HG02884 (cell line): Measurements from ENCODE around the gene PLTP.
"Not testable (repeated sequence)": the region's sequence is repeated elsewhere in the genome, so short reads cannot be mapped to it uniquely, and the experiment has no call there.

Experiments used
- ATAC-seq: cut with Tn5 transposase; IDR thresholded peaks from one replicate; pipeline ENCODE4 v1.9.1; 2021; ENCODE audit warnings: mild to moderate bottlenecking, moderate library complexity; ENCODE audit not compliant: unreplicated experiment

PLTP gene

GRCh38 chr20:45880988-45881788, 30.8 kb downstream of the PLTP start, which contains the start of gene ZSWIM1:
ZSWIM1 (plus strand) TSS chr20:45881227; CDS start chr20:45882593, 1,366 bp downstream.
- peak; percentile 95 for ATAC-seq

- ATAC-seq: no peak
Observed at GRCh38 chr20:45878076-45878761, 33.7 kb downstream of the PLTP start.

- no peak for ATAC-seq
Observed at GRCh38 chr20:45874576-45874975, 37.4 kb downstream of the PLTP start.

GRCh38 chr20:45874104-45874481, 37.9 kb downstream of the PLTP start:
- not testable (repeated sequence) for ATAC-seq

- no peak for ATAC-seq
Observed at GRCh38 chr20:45873409-45874103, 38.4 kb downstream of the PLTP start.

GRCh38 chr20:45872626-45873025, 39.3 kb downstream of the PLTP start:
- ATAC-seq: no peak

- no peak for ATAC-seq
Observed at GRCh38 chr20:45867819-45868176, 44.2 kb downstream of the PLTP start.

- ATAC-seq: no peak
Observed at GRCh38 chr20:45867136-45867818, 44.7 kb downstream of the PLTP start.

GRCh38 chr20:45866454-45866853, 45.5 kb downstream of the PLTP start:
- no peak for ATAC-seq

GRCh38 chr20:45863543-45864470, 48.1 kb downstream of the PLTP start:
- no peak for ATAC-seq

- ATAC-seq: no peak
Observed at GRCh38 chr20:45861221-45862075, 50.5 kb downstream of the PLTP start.

GRCh38 chr20:45860560-45861220, 51.3 kb downstream of the PLTP start:
- no peak for ATAC-seq

GRCh38 chr20:45859916-45860315, 52.0 kb downstream of the PLTP start:
- no peak for ATAC-seq

GRCh38 chr20:45857882-45858216, 54.1 kb downstream of the PLTP start:
- peak; percentile 24 for ATAC-seq

- ATAC-seq: peak; percentile 95
Observed at GRCh38 chr20:45857114-45857881, 54.7 kb downstream of the PLTP start, which contains the start of the genes ACOT8 and ZSWIM3. ACOT8 (minus strand) TSS chr20:45857392; CDS start chr20:45857315, 77 bp downstream. ZSWIM3 (plus strand) TSS chr20:45857614; CDS start chr20:45857826, 212 bp downstream.

- ATAC-seq: no peak
Observed at GRCh38 chr20:45853484-45853883, 58.5 kb downstream of the PLTP start.

GRCh38 chr20:45852326-45852725, 59.6 kb downstream of the PLTP start:
- ATAC-seq: no peak

- ATAC-seq: no peak
Observed at GRCh38 chr20:45851501-45851900, 60.5 kb downstream of the PLTP start.
